ENCODE measurements around the gene FAM107B. TPM values are rescaled to one million over a fixed set of nuclear protein-coding genes. Genes with fewer than 3 reads are reported as not detected.

Gene FAM107B
- total RNA-seq, 1 experiment from 2014 or later, result 24.5 TPM

DNA sequence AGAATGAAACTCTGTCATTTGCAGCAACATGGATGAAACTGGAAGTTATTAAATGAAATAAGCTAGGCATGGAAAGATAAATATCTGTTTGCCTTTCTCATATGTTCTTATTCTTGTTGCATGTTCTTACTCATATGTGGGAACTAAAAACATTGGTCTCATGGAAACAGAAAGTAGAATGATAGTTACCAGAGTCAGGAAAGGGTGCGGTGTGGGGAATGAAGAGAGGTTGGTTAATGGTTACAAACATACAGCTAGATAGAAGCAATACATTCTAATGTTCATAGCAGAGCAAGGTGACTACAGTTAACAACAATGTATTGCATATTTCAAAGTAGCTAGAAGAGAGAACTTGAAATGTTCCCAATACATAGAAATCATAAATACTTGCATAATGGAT, 105.1 kb downstream of the FAM107B start:
- no peak overlapping the region for H2BK5ac ChIP-seq (ENCODE audit: insufficient read length, low read length)
- WGBS (ENCODE audit: extremely low coverage, insufficient read length, low lambda C conversion rate), result no CpG with 5 or more reads among the region's 1 CpG
- H3K4me1 ChIP-seq (ENCODE audit: insufficient read depth, low read length), result peaks cover 1% of the 10 kb centered on the region; the same call in 1 of the 2 replicates
- no peaks in the 10 kb centered on the region for H3K27me3 ChIP-seq (ENCODE audit: insufficient read depth, low read length)
- no peak overlapping the region for H2BK20ac ChIP-seq (ENCODE audit: low read depth, low read length, poor library complexity, severe bottlenecking)
- H3K27me3 Mint-ChIP-seq (ENCODE audit: low read depth), result peaks cover 8% of the 10 kb centered on the region
- no peak overlapping the region for H3T11ph ChIP-seq (ENCODE audit: low read length)
- no peak overlapping the region for H3K4me2 ChIP-seq (ENCODE audit: insufficient read depth, insufficient read length, low read length)
- TF ChIP-seq, protein P1, sequence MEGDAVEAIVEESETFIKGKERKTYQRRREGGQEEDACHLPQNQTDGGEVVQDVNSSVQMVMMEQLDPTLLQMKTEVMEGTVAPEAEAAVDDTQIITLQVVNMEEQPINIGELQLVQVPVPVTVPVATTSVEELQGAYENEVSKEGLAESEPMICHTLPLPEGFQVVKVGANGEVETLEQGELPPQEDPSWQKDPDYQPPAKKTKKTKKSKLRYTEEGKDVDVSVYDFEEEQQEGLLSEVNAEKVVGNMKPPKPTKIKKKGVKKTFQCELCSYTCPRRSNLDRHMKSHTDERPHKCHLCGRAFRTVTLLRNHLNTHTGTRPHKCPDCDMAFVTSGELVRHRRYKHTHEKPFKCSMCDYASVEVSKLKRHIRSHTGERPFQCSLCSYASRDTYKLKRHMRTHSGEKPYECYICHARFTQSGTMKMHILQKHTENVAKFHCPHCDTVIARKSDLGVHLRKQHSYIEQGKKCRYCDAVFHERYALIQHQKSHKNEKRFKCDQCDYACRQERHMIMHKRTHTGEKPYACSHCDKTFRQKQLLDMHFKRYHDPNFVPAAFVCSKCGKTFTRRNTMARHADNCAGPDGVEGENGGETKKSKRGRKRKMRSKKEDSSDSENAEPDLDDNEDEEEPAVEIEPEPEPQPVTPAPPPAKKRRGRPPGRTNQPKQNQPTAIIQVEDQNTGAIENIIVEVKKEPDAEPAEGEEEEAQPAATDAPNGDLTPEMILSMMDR (conservative IDR thresholded peaks at IDR 0.05), result no peak
- peaks cover 4 to 8% of the 10 kb centered on the region in 2 experiments for H3K9me3 Mint-ChIP-seq
- H2AFZ ChIP-seq (ENCODE audit: low read length), result no peak overlapping the region
- H2BK15ac ChIP-seq (ENCODE audit: low read depth, low read length), result no peak overlapping the region
- H2BK12ac ChIP-seq (ENCODE audit: insufficient read length, low read depth, low read length), result no peak overlapping the region
- no peak overlapping the region for H4K91ac ChIP-seq (ENCODE audit: insufficient read length, low read depth, low read length)
- no peak overlapping the region; a peak in 1 of 7 replicates for H3K27ac Mint-ChIP-seq
- H4K8ac ChIP-seq (replicated peaks; ENCODE audit: insufficient read length, low read depth, low read length), result no peak overlapping the region
- H3K4me1 Mint-ChIP-seq, result peaks cover 15 to 19% of the 10 kb centered on the region in 2 experiments
- no peak overlapping the region for H3K27ac ChIP-seq (ENCODE audit: insufficient read length, low read depth, low read length)
- no peak overlapping the region for H2AK5ac ChIP-seq (ENCODE audit: insufficient read length, low read length)
- H4K5ac ChIP-seq (ENCODE audit: insufficient read length, low read depth, low read length), result no peak overlapping the region
- no peak overlapping the region for H3K4me3 Mint-ChIP-seq
- H3K36me3 Mint-ChIP-seq (ENCODE audit: insufficient read depth in 1 of 3, low read depth in 3 of 3), result peaks cover 0 to 1% (median 0%) of the 10 kb centered on the region in 3 experiments; a peak in 3 of 7 replicates
- no peaks in the 10 kb centered on the region for H4K20me1 ChIP-seq (ENCODE audit: control insufficient read depth, insufficient read depth, insufficient read length)
- no peak overlapping the region for H2BK120ac ChIP-seq (ENCODE audit: low read depth, low read length, poor library complexity, severe bottlenecking)
- H3K79me2 ChIP-seq (ENCODE audit: insufficient read depth, low read length), result no peaks in the 10 kb centered on the region
- H3K14ac ChIP-seq (ENCODE audit: insufficient read depth, low read length), result no peak overlapping the region
- DNase-seq, result no peak
- no peaks in the 10 kb centered on the region for H3K9me3 ChIP-seq (ENCODE audit: control insufficient read depth, low read depth, low read length)
- H3K56ac ChIP-seq (ENCODE audit: insufficient read length, low read depth, low read length), result no peak overlapping the region
- H3K9ac ChIP-seq (ENCODE audit: extremely low read depth, insufficient read length, low read length), result no peak overlapping the region
- H3K79me1 ChIP-seq (ENCODE audit: insufficient read depth, low read depth, low read length, poor library complexity, severe bottlenecking), result no peaks in the 10 kb centered on the region
- no peak overlapping the region for H3K18ac ChIP-seq (ENCODE audit: insufficient read length, low read depth, low read length)
- no peak overlapping the region for H3K4ac ChIP-seq (ENCODE audit: low read depth, low read length)
- H3K23me2 ChIP-seq (ENCODE audit: insufficient read length, low read depth, low read length, poor library complexity, severe bottlenecking), result no peaks in the 10 kb centered on the region
- no peak overlapping the region for H3K23ac ChIP-seq (ENCODE audit: insufficient read length, low read depth, low read length)

All from H9 (cell line).